ENCODE measurements around the gene GNA14.
"Not testable (repeated sequence)": the region's sequence is repeated elsewhere in the genome, so short reads cannot be mapped to it uniquely, and the experiment has no call there.

Gene GNA14

GRCh38 chr9:77588271-77588937, 59.7 kb downstream of the GNA14 start:
- no peak for DNase-seq (ENCODE audit: low read depth)

- no peak for DNase-seq (ENCODE audit: low read depth)
Observed at GRCh38 chr9:77587851-77588250, 60.3 kb downstream of the GNA14 start.

GRCh38 chr9:77587042-77587441, 61.1 kb downstream of the GNA14 start:
- no peak for DNase-seq (ENCODE audit: low read depth)

GRCh38 chr9:77586591-77586990, 61.5 kb downstream of the GNA14 start:
- no peak for DNase-seq (ENCODE audit: low read depth)

- no peak for DNase-seq (ENCODE audit: low read depth)
Observed at GRCh38 chr9:77585335-77585786, 62.8 kb downstream of the GNA14 start.

- not testable (repeated sequence) for DNase-seq (ENCODE audit: low read depth)
Observed at GRCh38 chr9:77584927-77585326, 63.2 kb downstream of the GNA14 start.

GRCh38 chr9:77582961-77583576, 65.1 kb downstream of the GNA14 start:
- no peak for DNase-seq (ENCODE audit: low read depth)

GRCh38 chr9:77582525-77582924, 65.6 kb downstream of the GNA14 start:
- no peak for DNase-seq (ENCODE audit: low read depth)

- no peak for DNase-seq (ENCODE audit: low read depth)
Observed at GRCh38 chr9:77575785-77576184, 72.3 kb downstream of the GNA14 start.

- no peak for DNase-seq (ENCODE audit: low read depth)
Observed at GRCh38 chr9:77569335-77569734, 78.8 kb downstream of the GNA14 start.

- DNase-seq (ENCODE audit: low read depth), result no peak
Observed at GRCh38 chr9:77563174-77563573, 84.9 kb downstream of the GNA14 start.

GRCh38 chr9:77562019-77562748, 85.9 kb downstream of the GNA14 start:
- no peak for DNase-seq (ENCODE audit: low read depth)

- no peak for DNase-seq (ENCODE audit: low read depth)
Observed at GRCh38 chr9:77561331-77562018, 86.6 kb downstream of the GNA14 start.

GRCh38 chr9:77556396-77556795, 91.7 kb downstream of the GNA14 start:
- no peak for DNase-seq (ENCODE audit: low read depth)

- no peak for DNase-seq (ENCODE audit: low read depth)
Observed at GRCh38 chr9:77554586-77555105, 93.5 kb downstream of the GNA14 start.

- no peak for DNase-seq (ENCODE audit: low read depth)
Observed at GRCh38 chr9:77547106-77547730, 100.9 kb downstream of the GNA14 start.

- DNase-seq (ENCODE audit: low read depth), result no peak
Observed at GRCh38 chr9:77546376-77546950, 101.7 kb downstream of the GNA14 start.

GRCh38 chr9:77544546-77544945, 103.6 kb downstream of the GNA14 start:
- DNase-seq (ENCODE audit: low read depth), result no peak

- no peak for DNase-seq (ENCODE audit: low read depth)
Observed at GRCh38 chr9:77543131-77543822, 104.8 kb downstream of the GNA14 start.

GRCh38 chr9:77541600-77541999, 106.5 kb downstream of the GNA14 start:
- DNase-seq (ENCODE audit: low read depth), result no peak

GRCh38 chr9:77541055-77541454, 107.1 kb downstream of the GNA14 start:
- no peak for DNase-seq (ENCODE audit: low read depth)

Data from activated gamma-delta T cell treated with anti-CD3 and anti-CD28 coated beads, Interleukin-2, amount 50 U/mL, for 16 hours (primary cell).